Liver (tissue), 9 donors: Measurements from ENCODE around the gene TMF1. TPM values are rescaled to one million over a fixed set of nuclear protein-coding genes. Genes with fewer than 3 reads are reported as not detected.

Source experiments
- DNase-seq: peaks from one replicate; pipeline ENCODE4 v3.0.0-alpha.2; 2017; ENCODE audit warnings: low spot score
- H3K27ac ChIP-seq, 2 donors: one replicate each; pipeline ENCODE4 v1.7.0; 2013; ENCODE audit warnings: inconsistent platforms in 2 of 2, low read length in 2 of 2, control low read depth in 1 of 2, low read depth in 1 of 2, mild to moderate bottlenecking in 1 of 2
- H3K27me3 ChIP-seq, 4 donors: one replicate each; pipeline versions ENCODE4 v1.6.1 to v1.7.0; 2013; ENCODE audit warnings: low read length in 3 of 4, inconsistent platforms in 1 of 4, mild to moderate bottlenecking in 1 of 4, moderate library complexity in 1 of 4; ENCODE audit not compliant: control insufficient read depth in 4 of 4, insufficient read depth in 4 of 4
- H3K36me3 ChIP-seq, 4 donors: one replicate each; pipeline versions ENCODE4 v1.6.1 to v1.7.0; 2013; ENCODE audit warnings: low read length in 3 of 4, mild to moderate bottlenecking in 3 of 4, low read depth in 1 of 4, moderate library complexity in 1 of 4; ENCODE audit not compliant: control insufficient read depth in 4 of 4, insufficient read depth in 3 of 4
- H3K4me1 ChIP-seq, 4 donors: one replicate each; pipeline versions ENCODE4 v1.6.1 to v1.7.0; 2013; ENCODE audit warnings: low read length in 3 of 4, mild to moderate bottlenecking in 3 of 4, moderate library complexity in 1 of 4; ENCODE audit not compliant: control insufficient read depth in 4 of 4, insufficient read depth in 4 of 4
- H3K4me3 ChIP-seq, 3 donors: one replicate each; pipeline versions ENCODE4 v1.6.1 to v1.7.0; 2013; ENCODE audit warnings: low read length in 3 of 3, control low read depth in 1 of 3, low read depth in 1 of 3, mild to moderate bottlenecking in 1 of 3
- H3K9ac ChIP-seq, 2 donors: one replicate each; pipeline ENCODE4 v1.7.0; 2013; ENCODE audit warnings: low read length in 2 of 2, mild to moderate bottlenecking in 2 of 2, moderate library complexity in 2 of 2, control low read depth in 1 of 2, low read depth in 1 of 2
- H3K9me3 ChIP-seq, 4 donors: one replicate each; pipeline versions ENCODE4 v1.6.1 to v1.7.0; 2013; ENCODE audit warnings: low read length in 3 of 4; ENCODE audit not compliant: control insufficient read depth in 4 of 4
- ATF3 ChIP-seq: IDR thresholded peaks from 2 replicates; pipeline ENCODE4 v1.6.1; 2016; ENCODE audit warnings: antibody characterized with exemption
- CTCF ChIP-seq: fragments of 150-350 bp; IDR thresholded peaks from 2 replicates; pipeline ENCODE4 v1.5.1; 2017; ENCODE audit warnings: improper control_type of control experiment, low read depth, low read length; ENCODE audit not compliant: missing input control
- EGR1 ChIP-seq, 2 donors: IDR thresholded peaks; 2 replicates each; pipeline ENCODE4 v1.6.1; 2016 to 2018; ENCODE audit warnings: antibody characterized with exemption in 2 of 2, low read depth in 2 of 2
- FOXA1 ChIP-seq: IDR thresholded peaks from 2 replicates; pipeline ENCODE4 v1.6.1; 2016; ENCODE audit warnings: antibody characterized with exemption
- FOXA2 ChIP-seq: IDR thresholded peaks from 2 replicates; pipeline ENCODE4 v1.6.1; 2016; ENCODE audit warnings: antibody characterized with exemption
- GABPA ChIP-seq, 2 donors: IDR thresholded peaks in 1 of 2; conservative IDR thresholded peaks in 1 of 2; 2 replicates each; pipeline ENCODE4 v1.6.1; 2016; ENCODE audit warnings: antibody characterized with exemption in 2 of 2, mild to moderate bottlenecking in 1 of 2, moderate library complexity in 1 of 2
- HNF4A ChIP-seq, 2 donors: conservative IDR thresholded peaks; 2 replicates each; pipeline ENCODE4 v1.6.1; 2016; ENCODE audit warnings: antibody characterized with exemption in 2 of 2, mild to moderate bottlenecking in 2 of 2
- HNF4G ChIP-seq: IDR thresholded peaks from 2 replicates; pipeline ENCODE4 v1.6.1; 2016; ENCODE audit warnings: antibody characterized with exemption
- JUND ChIP-seq, 2 donors: IDR thresholded peaks; 2 replicates each; pipeline ENCODE4 v1.6.1; 2016; ENCODE audit warnings: antibody characterized with exemption in 2 of 2
- MAX ChIP-seq: IDR thresholded peaks from 2 replicates; pipeline ENCODE4 v1.6.1; 2016; ENCODE audit warnings: antibody characterized with exemption
- NR2F2 ChIP-seq: IDR thresholded peaks from 2 replicates; pipeline ENCODE4 v1.6.1; 2016; ENCODE audit warnings: antibody characterized with exemption
- REST ChIP-seq: IDR thresholded peaks from 2 replicates; pipeline ENCODE4 v1.6.1; 2016; ENCODE audit warnings: antibody characterized with exemption, mild to moderate bottlenecking
- SP1 ChIP-seq: IDR thresholded peaks from 2 replicates; pipeline ENCODE4 v1.6.1; 2018; ENCODE audit warnings: antibody characterized with exemption, mild to moderate bottlenecking
- TAF1 ChIP-seq: conservative IDR thresholded peaks from 2 replicates; pipeline ENCODE4 v1.6.1; 2016; ENCODE audit warnings: antibody characterized with exemption, mild to moderate bottlenecking
- YY1 ChIP-seq: IDR thresholded peaks from 2 replicates; pipeline ENCODE4 v1.6.1; 2016; ENCODE audit warnings: antibody characterized with exemption, mild to moderate bottlenecking
- ZBTB33 ChIP-seq: IDR thresholded peaks from 2 replicates; pipeline ENCODE4 v1.6.1; 2016; ENCODE audit warnings: antibody characterized with exemption
- WGBS: extraction: QIAGEN DNeasy Blood & Tissue Kit; methylation state at CpG from one replicate; pipeline ENCODE4 v1.1.7; 2013; 5-methylcytosine and 5-hydroxymethylcytosine counted together
- polyA plus RNA-seq, 2 donors: library from polyadenylated mRNA; stranded (reverse) in 1 of 2; unstranded in 1 of 2; fragments of 200-250 nt in 1 of 2; fragments of >200 nt in 1 of 2; fragmentation: Nextera tagmentation in 1 of 2; extraction: Ambion mirVana in 1 of 2; gene quantifications; one replicate each; pipeline versions ENCODE4 v1.2.1 to v1.2.3, GENCODE V29; 2013 to 2015
- total RNA-seq, 2 donors: library from RNA; depleted of rRNA; stranded (reverse); fragments of >200 nt; gene quantifications; one replicate each; pipeline ENCODE4 v1.2.3, GENCODE V29; 2014
- donor health status: healthy.
- donor health status: healthy.
- donor health status: healthy.
- donor health status: healthy.
- donor health status: healthy.

Gene TMF1
- total and polyA plus RNA-seq, 4 donors, result 5.5 to 19.4 (median 8.6) TPM

- Histone ChIP-seq H3K9me3 (no peaks in the 10 kb centered on the region), H3K36me3 (peaks cover 1 to 14% (median 6%) of the 10 kb centered on the region in 4 donors), H3K27me3 (no peaks in the 10 kb centered on the region), H3K4me3 (no peak overlapping the region), H3K4me1 (no peaks in the 10 kb centered on the region), H3K9ac (no peak overlapping the region), H3K27ac (no peak overlapping the region)
- TF ChIP-seq YY1 (no peak), EGR1 (IDR thresholded peaks at IDR 0.05; ENCODE audit: low read depth in 2 of 2) (no peak), CTCF (no peak), MAX (no peak), GABPA (IDR thresholded peaks at IDR 0.05 in 1 of 2, conservative IDR thresholded peaks at IDR 0.05 in 1 of 2) (no peak), REST (no peak), ATF3 (no peak), FOXA1 (no peak), ZBTB33 (no peak), JUND (IDR thresholded peaks at IDR 0.05) (no peak), HNF4G (no peak), NR2F2 (no peak), HNF4A (conservative IDR thresholded peaks at IDR 0.05) (no peak), FOXA2 (no peak), TAF1 (no peak), SP1 (no peak)
- 95% methylated on average over 6 of the region's 6 CpGs for WGBS
- no peak for DNase-seq
Measured at GRCh38 chr3:68997887-68998286, 54.2 kb downstream of the TMF1 start.

GRCh38 chr3:68996356-68996995 lies 55.7 kb downstream of the TMF1 start:
- no peaks in the 10 kb centered on the region for H3K27me3 ChIP-seq
- 81% methylated on average over 8 of the region's 8 CpGs for WGBS
- no peak for DNase-seq
- H3K9ac ChIP-seq, result no peak overlapping the region
- H3K27ac ChIP-seq, result no peak overlapping the region
- no peaks in the 10 kb centered on the region for H3K4me1 ChIP-seq
- H3K4me3 ChIP-seq, result no peak overlapping the region
- H3K36me3 ChIP-seq, result peaks cover 0 to 14% (median 6%) of the 10 kb centered on the region in 4 donors
- TF ChIP-seq FOXA1 (no peak), FOXA2 (no peak)
- H3K9me3 ChIP-seq, result no peaks in the 10 kb centered on the region
